Loucy (cell line): ENCODE measurements around the gene IRF2BP2.

ENCODE experiments used
- H2AFZ ChIP-seq: fragments of 200-600 bp; sonication (generic); 2 replicates; pipeline ENCODE4 v1.6.0; 2016; ENCODE audit warnings: antibody characterized with exemption, mild to moderate bottlenecking, low read length, moderate library complexity
- H3F3A ChIP-seq: fragments of 200-600 bp; 2 replicates; pipeline ENCODE4 v1.6.0; 2016; ENCODE audit warnings: antibody characterized with exemption, low read depth, mild to moderate bottlenecking
- H3K27me3 ChIP-seq: fragments of 200-600 bp; sonication (generic); 2 replicates; pipeline ENCODE4 v1.6.1; 2014; ENCODE audit warnings: low read length, mild to moderate bottlenecking; ENCODE audit not compliant: insufficient read depth, poor library complexity, severe bottlenecking
- H3K36me3 ChIP-seq: fragments of 200-600 bp; sonication (generic); 2 replicates; pipeline ENCODE4 v1.6.1; 2016; ENCODE audit warnings: low read length; ENCODE audit not compliant: insufficient read depth
- H3K4me1 ChIP-seq: fragments of 200-600 bp; sonication (generic); 2 replicates; pipeline ENCODE4 v1.5.1; 2014; ENCODE audit warnings: low read length, mild to moderate bottlenecking; ENCODE audit not compliant: insufficient read depth, poor library complexity, severe bottlenecking
- H3K4me2 ChIP-seq: fragments of 200-600 bp; sonication (generic); 2 replicates; pipeline ENCODE4 v1.6.0; 2014; ENCODE audit warnings: antibody characterized with exemption, low read length, low read depth, mild to moderate bottlenecking; ENCODE audit not compliant: poor library complexity, severe bottlenecking
- H3K4me3 ChIP-seq: fragments of 200-600 bp; sonication (generic); 2 replicates; pipeline ENCODE4 v1.5.1; 2014; ENCODE audit warnings: low read length, mild to moderate bottlenecking, mixed read lengths; ENCODE audit not compliant: poor library complexity, severe bottlenecking
- H3K79me2 ChIP-seq: fragments of 200-600 bp; sonication (generic); 2 replicates; pipeline ENCODE4 v1.6.1; 2014; ENCODE audit warnings: low read length; ENCODE audit not compliant: insufficient read depth
- H3K9ac ChIP-seq: fragments of 200-600 bp; sonication (generic); 2 replicates; pipeline ENCODE4 v1.6.0; 2014; ENCODE audit warnings: mild to moderate bottlenecking, low read depth, low read length, moderate library complexity; ENCODE audit not compliant: poor library complexity, severe bottlenecking
- H3K9me2 ChIP-seq: fragments of 200-600 bp; sonication (generic); replicated peaks from 2 replicates; pipeline ENCODE4 v1.6.1; 2016; ENCODE audit warnings: low read depth, low read length, mixed read lengths
- H3K9me3 ChIP-seq: fragments of 200-600 bp; sonication (generic); 2 replicates; pipeline ENCODE4 v1.6.1; 2014; ENCODE audit warnings: mild to moderate bottlenecking, antibody characterized with exemption, low read length, low read depth; ENCODE audit not compliant: insufficient read depth
- H4K20me1 ChIP-seq: fragments of 200-600 bp; sonication (generic); 2 replicates; pipeline ENCODE4 v1.6.0; 2014; ENCODE audit warnings: antibody characterized with exemption, low read length, mild to moderate bottlenecking; ENCODE audit not compliant: insufficient read depth, poor library complexity, severe bottlenecking
- EZH2phosphoT487 ChIP-seq: fragments of 200-600 bp; IDR thresholded peaks from 2 replicates; pipeline ENCODE4 v1.6.1; 2018; ENCODE audit warnings: antibody characterized with exemption, mild to moderate bottlenecking, moderate library complexity, borderline replicate concordance
- TF ChIP-seq, protein P1 (sequence below): fragments of 200-600 bp; sonication (generic); conservative IDR thresholded peaks from 2 replicates; pipeline ENCODE4 v1.5.1; 2014; ENCODE audit warnings: mild to moderate bottlenecking, antibody characterized with exemption, low read length

The IRF2BP2 gene

DNA sequence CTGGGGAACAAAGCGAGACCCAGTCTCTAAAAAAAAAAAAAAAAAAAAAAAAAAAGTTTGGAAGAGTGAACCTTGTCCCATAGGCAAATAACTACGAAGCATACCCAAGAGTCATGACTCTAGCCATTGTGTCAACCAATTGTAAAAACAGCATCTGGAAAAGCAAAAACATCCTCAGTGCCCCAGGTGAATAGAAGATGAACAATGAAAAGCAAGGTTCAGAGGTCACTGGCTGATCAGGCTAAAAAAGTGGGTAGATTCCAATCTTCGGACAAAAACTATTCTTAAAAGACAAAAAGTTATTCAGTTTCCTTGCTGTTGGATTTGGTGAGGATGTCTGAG, 11.1 kb upstream of the IRF2BP2 start:
- no peaks in the 10 kb centered on the region for H3K36me3 ChIP-seq
- H3K27me3 ChIP-seq: no peaks in the 10 kb centered on the region
- TF ChIP-seq, protein P1, sequence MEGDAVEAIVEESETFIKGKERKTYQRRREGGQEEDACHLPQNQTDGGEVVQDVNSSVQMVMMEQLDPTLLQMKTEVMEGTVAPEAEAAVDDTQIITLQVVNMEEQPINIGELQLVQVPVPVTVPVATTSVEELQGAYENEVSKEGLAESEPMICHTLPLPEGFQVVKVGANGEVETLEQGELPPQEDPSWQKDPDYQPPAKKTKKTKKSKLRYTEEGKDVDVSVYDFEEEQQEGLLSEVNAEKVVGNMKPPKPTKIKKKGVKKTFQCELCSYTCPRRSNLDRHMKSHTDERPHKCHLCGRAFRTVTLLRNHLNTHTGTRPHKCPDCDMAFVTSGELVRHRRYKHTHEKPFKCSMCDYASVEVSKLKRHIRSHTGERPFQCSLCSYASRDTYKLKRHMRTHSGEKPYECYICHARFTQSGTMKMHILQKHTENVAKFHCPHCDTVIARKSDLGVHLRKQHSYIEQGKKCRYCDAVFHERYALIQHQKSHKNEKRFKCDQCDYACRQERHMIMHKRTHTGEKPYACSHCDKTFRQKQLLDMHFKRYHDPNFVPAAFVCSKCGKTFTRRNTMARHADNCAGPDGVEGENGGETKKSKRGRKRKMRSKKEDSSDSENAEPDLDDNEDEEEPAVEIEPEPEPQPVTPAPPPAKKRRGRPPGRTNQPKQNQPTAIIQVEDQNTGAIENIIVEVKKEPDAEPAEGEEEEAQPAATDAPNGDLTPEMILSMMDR: no peak
- TF ChIP-seq EZH2phosphoT487: no peak
- H3F3A ChIP-seq: no peaks in the 10 kb centered on the region
- H4K20me1 ChIP-seq: no peaks in the 10 kb centered on the region
- H3K4me2 ChIP-seq: no peak overlapping the region
- H3K9me3 ChIP-seq: no peaks in the 10 kb centered on the region
- peaks cover 31% of the 10 kb centered on the region for H3K4me1 ChIP-seq
- H3K9ac ChIP-seq: no peak overlapping the region
- no peak overlapping the region for H3K4me3 ChIP-seq
- no peak overlapping the region for H2AFZ ChIP-seq
- H3K79me2 ChIP-seq: no peaks in the 10 kb centered on the region
- no peaks in the 10 kb centered on the region for H3K9me2 ChIP-seq

DNA sequence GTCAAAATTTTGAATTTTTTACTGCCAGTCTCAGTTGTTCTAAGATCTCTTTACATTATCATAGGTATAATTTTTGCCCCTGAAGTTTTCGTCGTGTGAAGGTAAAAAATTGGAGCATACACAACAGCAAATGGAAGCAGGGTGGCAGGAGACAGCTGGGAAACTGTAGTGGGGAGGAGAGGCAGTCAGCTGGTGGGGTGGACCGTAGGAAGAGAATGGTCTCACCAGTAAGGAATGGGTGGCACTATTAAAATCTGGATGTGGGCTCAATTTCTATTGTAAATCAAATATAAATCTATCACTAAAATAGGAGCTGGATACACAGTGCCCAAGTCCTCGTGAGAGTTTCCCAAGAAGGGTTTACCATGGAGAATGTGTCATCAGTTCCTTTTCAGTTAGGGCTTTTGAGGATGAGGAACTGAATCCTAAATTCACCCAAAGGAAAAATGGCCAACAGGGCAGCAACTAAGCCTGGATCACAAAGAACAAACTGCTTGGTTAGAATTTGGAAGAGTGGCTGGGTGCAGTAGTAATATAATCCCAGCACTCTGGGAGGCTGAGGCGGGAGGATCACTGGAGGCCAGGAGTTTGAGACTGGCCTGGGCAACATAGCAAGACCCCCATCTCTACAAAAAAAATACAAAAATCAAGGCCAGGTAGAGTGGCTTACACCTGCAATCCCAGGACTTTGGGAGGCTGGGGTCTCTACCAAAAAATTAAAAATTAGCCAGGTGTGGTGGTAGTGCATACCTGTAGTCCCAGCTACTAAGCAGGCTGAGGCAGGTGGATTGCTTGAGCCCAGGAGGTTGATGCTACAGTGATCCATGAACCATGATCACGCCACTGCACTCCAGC, 10.5 kb upstream of the IRF2BP2 start:
- Histone ChIP-seq H3K9me2 (no peaks in the 10 kb centered on the region), H3K9ac (peak overlapping the region; percentile 2), H3K4me3 (no peak overlapping the region), H3K36me3 (no peaks in the 10 kb centered on the region), H3K4me1 (peaks cover 31% of the 10 kb centered on the region), H4K20me1 (no peaks in the 10 kb centered on the region), H3F3A (no peaks in the 10 kb centered on the region), H2AFZ (no peak overlapping the region), H3K4me2 (no peak overlapping the region), H3K9me3 (no peaks in the 10 kb centered on the region), H3K27me3 (no peaks in the 10 kb centered on the region), H3K79me2 (no peaks in the 10 kb centered on the region)
- TF ChIP-seq EZH2phosphoT487: no peak
- TF ChIP-seq, protein P1: no peak

DNA sequence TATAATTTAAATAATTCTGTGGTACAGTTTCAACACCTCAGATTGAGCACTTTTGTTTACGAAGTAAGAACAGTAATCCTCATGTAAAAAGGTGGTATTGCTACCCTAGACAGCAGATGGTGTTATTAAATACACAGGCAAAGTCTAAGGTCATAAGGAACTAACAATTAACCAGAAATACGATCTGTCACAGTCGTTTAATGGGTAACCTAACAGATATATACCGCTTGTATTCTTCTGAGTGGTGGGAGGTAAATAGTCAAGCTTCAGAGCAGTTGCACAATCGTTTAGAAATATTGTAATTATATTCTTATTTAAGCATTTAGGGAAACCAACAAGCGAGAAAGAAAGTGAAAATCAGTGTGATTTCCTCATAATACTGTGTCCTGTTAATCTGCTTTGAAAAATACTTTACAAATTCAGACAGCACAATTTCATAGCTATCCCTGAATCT, 9.8 kb upstream of the IRF2BP2 start:
- Histone ChIP-seq H3K9me3 (no peaks in the 10 kb centered on the region), H4K20me1 (no peaks in the 10 kb centered on the region), H3K4me1 (peaks cover 31% of the 10 kb centered on the region), H2AFZ (peak overlapping the region; percentile 24; the same call in 1 of the 2 replicates), H3K36me3 (no peaks in the 10 kb centered on the region), H3K9me2 (no peaks in the 10 kb centered on the region), H3F3A (no peaks in the 10 kb centered on the region), H3K9ac (peak overlapping the region; percentile 2), H3K4me3 (no peak overlapping the region), H3K27me3 (no peaks in the 10 kb centered on the region), H3K79me2 (no peaks in the 10 kb centered on the region), H3K4me2 (no peak overlapping the region)
- TF ChIP-seq, protein P1: no peak
- no peak for TF ChIP-seq EZH2phosphoT487
